HG03066 (cell line): ENCODE data around the gene IL22RA1.

Experiments
- ATAC-seq: cut with Tn5 transposase; IDR thresholded peaks from one replicate; pipeline ENCODE4 v1.9.1; 2021; ENCODE audit warnings: low read depth; ENCODE audit not compliant: unreplicated experiment

Gene IL22RA1

GRCh38 chr1:24117722-24118409 lies 25.1 kb downstream of the IL22RA1 start:
- ATAC-seq, result no peak

GRCh38 chr1:24117132-24117531 lies 25.8 kb downstream of the IL22RA1 start:
- no peak for ATAC-seq

DNA sequence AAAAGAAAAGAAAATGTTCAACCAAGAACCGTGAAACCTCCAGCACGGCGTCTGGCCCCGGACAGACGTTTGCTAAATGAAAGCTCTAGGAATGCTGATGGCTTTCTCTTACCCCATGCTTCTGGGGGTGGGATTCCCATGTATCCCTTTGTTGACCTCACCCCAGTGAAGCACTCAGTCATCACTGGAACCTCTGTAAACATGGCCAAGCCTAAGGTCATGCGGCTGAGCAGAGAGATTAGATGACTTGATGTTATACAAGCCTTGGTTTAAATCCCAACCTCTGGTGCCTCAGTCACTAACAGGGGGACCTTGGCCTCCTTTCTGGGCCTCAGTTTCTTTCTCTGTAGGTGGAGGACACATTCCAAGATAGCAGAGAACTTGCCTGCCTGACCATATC lies 28.2 kb downstream of the IL22RA1 start:
- no peak for ATAC-seq

GRCh38 chr1:24113641-24114033 lies 29.3 kb downstream of the IL22RA1 start:
- no peak for ATAC-seq

GRCh38 chr1:24111996-24112779 lies 30.8 kb downstream of the IL22RA1 start, which contains the start of gene MYOM3:
TSS of gene MYOM3 (minus strand) at chr1:24112135. CDS start at chr1:24108636, 3,499 bp downstream.
- ATAC-seq, result no peak

GRCh38 chr1:24111262-24111995 lies 31.5 kb downstream of the IL22RA1 start:
- ATAC-seq, result no peak

DNA sequence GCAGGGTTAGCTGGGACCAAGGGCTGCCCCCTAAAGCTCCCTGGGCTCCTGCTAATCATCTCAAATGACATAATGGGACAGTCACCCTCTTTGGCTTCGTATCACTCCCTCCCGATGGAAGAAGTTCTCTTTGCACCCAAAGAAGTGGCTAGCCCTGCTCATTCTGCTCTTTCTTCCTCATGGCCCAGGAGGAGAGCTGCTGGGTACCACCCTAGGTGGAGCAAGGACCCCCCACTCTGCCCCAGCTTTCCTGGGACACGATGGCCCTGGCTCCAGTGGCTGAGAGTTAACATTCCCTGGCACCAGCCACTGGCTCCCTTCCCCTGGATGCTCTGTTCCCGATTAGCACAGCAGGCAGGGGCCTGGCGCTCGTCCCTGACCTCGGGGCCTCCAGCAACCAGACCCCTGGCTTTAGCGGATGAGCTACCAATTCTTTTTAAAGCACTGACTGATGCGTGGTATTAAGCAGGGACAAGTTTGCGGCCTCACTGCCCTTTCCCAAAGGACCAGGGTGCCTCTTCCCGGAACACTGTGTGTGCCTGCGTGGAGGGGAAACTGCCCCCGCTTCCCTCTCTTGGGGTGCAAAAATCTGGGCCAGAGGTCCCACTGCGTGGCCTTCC lies 32.2 kb downstream of the IL22RA1 start:
- no peak for ATAC-seq

DNA sequence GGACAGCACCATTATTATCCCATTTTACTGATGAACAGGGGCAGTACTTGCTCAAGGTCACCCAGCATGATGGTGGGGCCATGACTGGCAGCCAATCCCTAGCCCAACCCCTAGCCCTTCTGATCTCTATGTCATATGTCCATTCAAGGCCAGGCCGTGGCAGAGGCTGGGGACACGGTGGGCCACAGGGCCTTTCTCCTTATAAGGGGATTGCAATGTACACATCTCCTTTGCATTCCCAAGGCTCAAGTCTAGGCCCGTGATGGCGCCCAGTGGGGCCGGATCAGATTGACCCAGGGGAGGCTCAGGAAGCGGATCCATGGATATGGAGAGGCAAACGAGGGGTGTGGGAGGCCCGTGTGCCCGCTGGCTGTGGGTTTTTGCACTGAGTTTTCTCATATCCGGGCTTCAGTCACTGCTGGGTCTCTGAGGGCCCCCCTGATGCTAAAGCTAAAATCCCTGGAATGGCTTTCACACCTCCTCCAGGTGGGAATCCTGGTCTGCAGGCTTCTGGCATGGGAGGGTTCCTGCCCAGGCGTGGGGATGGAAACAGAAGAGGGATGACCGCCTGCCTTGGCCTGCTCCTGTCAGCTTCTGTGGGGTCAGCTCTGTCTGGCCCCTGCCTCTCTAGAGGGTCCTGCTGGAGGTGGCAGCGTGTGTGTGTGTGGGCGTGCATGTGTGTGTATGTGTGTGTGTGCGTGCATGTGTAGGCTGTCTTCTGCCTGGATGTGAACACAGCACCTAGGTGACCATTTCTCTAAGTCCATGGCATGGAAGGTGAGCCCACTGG lies 33.1 kb downstream of the IL22RA1 start:
- no peak for ATAC-seq

GRCh38 chr1:24109166-24109483 lies 33.8 kb downstream of the IL22RA1 start:
- ATAC-seq, result no peak

GRCh38 chr1:24108334-24109165 lies 34.4 kb downstream of the IL22RA1 start:
- no peak for ATAC-seq

GRCh38 chr1:24107462-24108138 lies 35.3 kb downstream of the IL22RA1 start:
- ATAC-seq, result no peak

DNA sequence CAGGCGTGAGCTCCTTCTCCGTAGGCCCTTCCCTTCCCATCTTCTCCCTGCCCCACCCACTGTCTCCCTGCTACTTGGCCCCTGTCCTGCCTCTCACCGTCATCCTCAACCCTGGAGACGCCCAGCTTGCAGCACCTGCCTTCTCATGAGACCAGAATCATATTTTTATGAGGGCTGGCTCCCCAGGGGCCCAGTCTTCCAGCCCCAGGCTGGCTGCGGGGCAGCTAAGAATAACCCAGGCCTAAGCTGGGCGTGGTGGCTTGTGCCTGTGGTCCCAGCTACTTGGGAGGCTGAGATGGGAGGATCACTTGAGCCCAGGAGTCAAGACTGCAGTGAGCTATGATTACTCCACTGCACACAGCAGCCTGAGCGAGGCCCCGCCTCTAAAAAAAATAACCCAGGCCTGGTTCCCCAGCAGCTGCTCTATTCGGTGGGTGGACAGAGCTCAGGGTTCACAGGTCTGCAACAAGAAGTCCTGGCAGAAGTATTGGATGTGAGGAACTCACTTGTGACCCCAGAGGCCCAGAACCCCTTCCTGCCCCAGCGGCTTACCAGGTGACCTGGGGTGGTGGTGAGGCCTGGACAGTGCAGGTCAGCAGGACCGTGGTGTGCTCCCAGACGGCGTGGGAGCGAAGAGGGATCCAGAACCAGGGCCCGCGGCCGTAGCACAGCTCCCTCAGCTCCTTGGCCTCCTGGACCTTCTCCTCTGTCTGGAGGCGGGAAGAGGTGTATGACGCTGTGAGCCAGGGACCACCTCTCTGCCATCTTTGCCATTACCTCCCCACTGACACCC lies 37.4 kb downstream of the IL22RA1 start:
- ATAC-seq, result no peak

DNA sequence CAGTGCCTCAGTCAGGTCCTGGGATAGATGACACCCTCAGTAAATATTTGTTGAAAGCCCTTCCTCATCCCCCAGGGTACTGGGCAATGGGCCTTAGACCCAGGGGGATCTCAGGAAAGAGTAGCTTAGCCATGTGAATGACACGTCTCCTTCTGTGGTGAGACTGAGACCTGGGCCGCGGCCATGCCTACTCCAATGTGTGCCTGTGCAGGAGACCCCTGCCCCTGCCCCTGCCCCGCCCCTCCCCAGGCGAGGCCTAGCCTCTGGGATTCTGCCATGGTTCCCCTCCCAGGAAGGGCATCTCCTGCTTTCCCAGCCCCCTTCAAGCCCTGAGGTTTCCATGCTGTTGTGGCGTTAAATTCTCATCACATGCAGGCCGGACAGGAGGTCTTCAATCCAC lies 38.1 kb downstream of the IL22RA1 start:
- ATAC-seq, result no peak

GRCh38 chr1:24103879-24104278 lies 39.1 kb downstream of the IL22RA1 start:
- no peak for ATAC-seq

GRCh38 chr1:24103408-24103807 lies 39.5 kb downstream of the IL22RA1 start:
- ATAC-seq, result no peak

DNA sequence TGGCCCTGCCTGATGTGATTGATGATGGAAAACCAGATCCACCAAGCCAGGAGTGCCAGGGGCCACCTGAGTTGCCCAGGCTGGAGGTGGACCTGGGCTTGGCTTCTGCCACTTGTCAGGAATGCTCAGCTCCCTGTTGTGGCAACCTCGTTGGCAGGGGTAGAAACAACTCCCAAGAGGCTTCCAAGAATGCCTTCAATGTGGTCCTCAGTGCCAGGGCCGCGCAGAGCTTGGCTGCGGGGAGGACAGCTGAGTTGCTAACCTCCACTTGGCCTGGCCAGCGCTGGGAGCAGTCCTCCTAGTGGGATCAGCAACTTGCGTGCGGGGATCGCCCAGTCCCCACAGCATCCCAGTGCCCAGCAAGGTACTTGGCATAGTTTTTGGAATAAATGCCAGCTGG lies 40.0 kb downstream of the IL22RA1 start:
- ATAC-seq, result no peak

DNA sequence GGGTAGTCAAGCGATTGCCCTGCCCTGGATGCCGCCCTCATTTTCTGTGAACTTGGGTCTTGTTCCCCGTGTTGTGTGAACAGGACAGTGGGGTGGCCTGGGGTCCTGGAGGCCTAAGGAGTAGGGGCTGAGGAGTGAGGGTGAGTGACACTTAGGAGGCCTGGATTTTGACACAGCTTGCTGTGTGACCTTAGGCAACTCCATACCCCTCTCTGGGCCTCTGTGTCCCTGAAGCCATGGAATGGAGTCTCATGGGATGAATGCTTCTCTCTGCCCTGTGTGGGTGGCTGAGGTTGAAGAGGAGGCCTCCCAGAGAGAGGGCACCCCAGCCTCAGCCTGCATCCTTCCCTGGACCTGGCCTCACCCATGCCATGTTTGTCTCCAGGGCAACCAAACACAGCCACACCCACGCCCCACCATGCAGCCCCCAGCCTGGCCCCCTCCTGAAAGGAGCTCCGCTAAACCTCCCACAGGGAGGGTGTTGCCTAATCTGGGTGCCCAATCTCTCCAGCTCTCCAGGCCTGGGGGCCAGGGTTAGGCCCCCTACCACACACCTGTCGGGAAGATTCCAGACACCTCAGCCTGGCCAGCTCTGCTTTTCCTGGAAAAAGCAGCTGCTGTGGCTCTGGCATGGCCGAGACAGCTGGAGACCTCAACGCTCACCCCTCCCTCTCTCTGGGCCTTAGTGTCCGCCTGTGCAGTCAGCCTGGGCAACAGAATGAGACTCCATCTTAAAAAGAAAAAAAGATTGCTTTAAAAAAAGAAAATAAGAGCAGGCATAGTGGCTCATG lies 40.9 kb downstream of the IL22RA1 start:
- ATAC-seq, result no peak
